K562 (cell line): ENCODE data around the gene ADARB2. TPM values are rescaled to one million over a fixed set of nuclear protein-coding genes. Genes with fewer than 3 reads are reported as not detected.
"Not testable (repeated sequence)": the region's sequence is repeated elsewhere in the genome, so short reads cannot be mapped to it uniquely, and the experiment has no call there.

Experiments
- ATAC-seq: fragments of 200-7000 bp; cut with Tn5 transposase; 3 replicates; pipeline ENCODE4 v1.9.1; 2020; ENCODE audit warnings: moderate library complexity
- BruUV-seq: library from RNA; stranded (reverse); fragments of 400-500 nt; replicated peaks from 2 replicates; lab custom pipeline; 2021; lab: Mats Ljungman, UMichigan
- CTCF ChIA-PET: fragments of 300-600 bp; formaldehyde crosslinking; extraction: SDS; loops from one replicate; lab custom pipeline; 2021; ENCODE audit warnings: low intra/inter-chr PET ratio; lab: Yijun Ruan, JAX
- POLR2A ChIA-PET: fragments of 300-600, 350-650 bp; sonication (Branson Sonifier 250); formaldehyde crosslinking; extraction: SDS; loops from one replicate; lab custom pipeline; 2021; ENCODE audit warnings: antibody characterized with exemption, inconsistent platforms; lab: Yijun Ruan, JAX
- DNase-seq, 4 experiments: peaks; one replicate each; pipeline versions ENCODE4 v3.0.0 to v3.0.0-alpha.2; 2011 to 2018; ENCODE audit warnings: low spot score in 3 of 4, mixed read lengths in 3 of 4; ENCODE audit errors: extremely low read depth in 1 of 4
- FAIRE-seq: peaks from 2 replicates; lab custom pipeline; 2011; peaks lifted over from hg19 to GRCh38; lab: Jason Lieb, UNC
- H2AFZ ChIP-seq: 2 replicates; pipeline ENCODE4 v1.6.0; 2011; ENCODE audit warnings: low read depth, low read length, control low read depth, inconsistent platforms
- H3K27ac ChIP-seq: fragments of 200-600 bp; 3 replicates; pipeline ENCODE4 v1.8.0; 2011; ENCODE audit warnings: low read depth, mild to moderate bottlenecking, control low read depth, inconsistent platforms, low read length, moderate library complexity, mixed read lengths; ENCODE audit errors: extremely low read depth
- H3K27me3 ChIP-seq, 2 experiments: fragments of 300-600 bp in 1 of 2; 2 replicates in 1 of 2; 3 replicates in 1 of 2; pipeline versions ENCODE4 v1.6.0 to v1.8.0; 2011; ENCODE audit warnings: inconsistent platforms in 2 of 2, low read length in 2 of 2, mild to moderate bottlenecking in 1 of 2, mixed read lengths in 1 of 2, moderate library complexity in 1 of 2; ENCODE audit not compliant: control insufficient read depth in 2 of 2, insufficient read depth in 2 of 2
- H3K36me3 ChIP-seq: fragments of 300-600 bp; 3 replicates; pipeline ENCODE4 v1.8.0; 2011; ENCODE audit warnings: mild to moderate bottlenecking, low read length, inconsistent platforms; ENCODE audit not compliant: control insufficient read depth, insufficient read depth
- H3K4me1 ChIP-seq, 2 experiments: fragments of 200-600 bp in 1 of 2; replicated peaks in 1 of 2; 2 replicates in 1 of 2; 3 replicates in 1 of 2; pipeline versions ENCODE4 v1.5.1 to v1.8.0; 2011; ENCODE audit warnings: inconsistent platforms in 2 of 2, low read length in 2 of 2, mild to moderate bottlenecking in 1 of 2, mixed read lengths in 1 of 2, moderate library complexity in 1 of 2; ENCODE audit not compliant: control insufficient read depth in 2 of 2, insufficient read depth in 2 of 2
- H3K4me2 ChIP-seq: 2 replicates; pipeline ENCODE4 v1.6.1; 2011; ENCODE audit warnings: low read length, control low read depth, inconsistent platforms, mixed read lengths; ENCODE audit not compliant: insufficient read depth
- H3K4me3 ChIP-seq: fragments of 200-600 bp; sonication (generic), shearing (Covaris generic); 2 replicates; pipeline ENCODE4 v1.5.1; 2016; ENCODE audit warnings: control low read depth, inconsistent platforms
- H3K79me2 ChIP-seq: fragments of 200-600 bp; 3 replicates; pipeline ENCODE4 v1.8.0; 2011; ENCODE audit warnings: low read length, inconsistent platforms; ENCODE audit not compliant: control insufficient read depth, insufficient read depth
- H3K9ac ChIP-seq, 2 experiments: 2 replicates each; pipeline versions ENCODE4 v1.6.0 to v1.6.1; 2011; ENCODE audit warnings: low read depth in 2 of 2, low read length in 2 of 2, control low read depth in 1 of 2, inconsistent platforms in 1 of 2, mild to moderate bottlenecking in 1 of 2, mixed read lengths in 1 of 2; ENCODE audit not compliant: insufficient read depth in 1 of 2
- H3K9me1 ChIP-seq: one replicate; pipeline ENCODE4 v1.6.0; 2011; ENCODE audit warnings: inconsistent platforms, mild to moderate bottlenecking, low read length, moderate library complexity; ENCODE audit not compliant: control insufficient read depth, insufficient read depth
- H3K9me3 ChIP-seq: replicated peaks from 2 replicates; pipeline ENCODE4 v1.5.1; 2011; ENCODE audit warnings: low read depth, low read length, inconsistent platforms; ENCODE audit not compliant: control insufficient read depth, insufficient read depth
- H4K20me1 ChIP-seq: replicated peaks from 2 replicates; pipeline ENCODE4 v1.6.1; 2011; ENCODE audit warnings: low read length, inconsistent platforms, mixed read lengths; ENCODE audit not compliant: control insufficient read depth, insufficient read depth
- DMBX1 ChIP-seq: fragments of 250-450 bp; sonication (Bioruptor Pico); IDR thresholded peaks from 2 replicates; pipeline ENCODE4 v1.8.0; 2022; ENCODE audit warnings: inconsistent platforms, mild to moderate bottlenecking, moderate library complexity, borderline replicate concordance
- LEF1 ChIP-seq: fragments of 450-650 bp; IDR thresholded peaks from 2 replicates; pipeline ENCODE4 v1.6.1; 2016; ENCODE audit warnings: mild to moderate bottlenecking
- PCBP1 ChIP-seq: fragments of 200-400 bp; formaldehyde crosslinking; IDR thresholded peaks from 2 replicates; pipeline ENCODE4 v1.6.1; 2018; ENCODE audit warnings: mild to moderate bottlenecking, low read depth, low read length; ENCODE audit not compliant: poor library complexity, severe bottlenecking
- RB1 ChIP-seq: fragments of 450-650 bp; IDR thresholded peaks from 2 replicates; pipeline ENCODE4 v1.6.1; 2017; ENCODE audit warnings: low read depth, mild to moderate bottlenecking
- TBP ChIP-seq: optimal IDR thresholded peaks from 2 replicates; pipeline ENCODE3; 2011; ENCODE audit warnings: low read depth, low read length, improper control_type of control experiment
- TCF7L2 ChIP-seq: fragments of 150-350 bp; IDR thresholded peaks from 2 replicates; pipeline ENCODE4 v1.6.1; 2016; ENCODE audit warnings: low read depth, mild to moderate bottlenecking, low read length, moderate library complexity
- ZNF12 ChIP-seq: sonication (generic); formaldehyde crosslinking; IDR thresholded peaks from 2 replicates; pipeline ENCODE4 v1.4.0; 2020; ENCODE audit warnings: mild to moderate bottlenecking, missing genetic modification reagents
- ZNF146 ChIP-seq: IDR thresholded peaks from one replicate; pipeline ENCODE4 v1.6.1; 2018; ENCODE audit warnings: missing compliant biosample characterization; ENCODE audit not compliant: unreplicated experiment
- WGBS: fragments of 100-300 bp; shearing (Covaris generic); methylation state at CpG from one replicate; pipeline ENCODE4 v1.1.6; 2016; ENCODE audit warnings: low coverage, mixed read lengths; ENCODE audit not compliant: insufficient coverage; ENCODE audit errors: missing lambda C conversion rate; 5-methylcytosine and 5-hydroxymethylcytosine counted together
- in situ Hi-C: fragments of 300-500 bp; cut with MboI; formaldehyde crosslinking; loops from 4 replicates; pipeline ENCODE4 v1.15.0; 2018; ENCODE audit warnings: inconsistent platforms, mixed read lengths
- intact Hi-C: fragments of 100-400 bp; cut with micrococcal nuclease; formaldehyde crosslinking; loops from 2 replicates; pipeline ENCODE4 v1.14.2; 2022
- polyA plus RNA-seq, 8 experiments: library from polyadenylated mRNA; depleted of rRNA in 4 of 8; stranded (reverse) in 5 of 8; unstranded in 3 of 8; fragments of >200 nt; fragmentation: Nextera tagmentation in 2 of 8; fragmentation: Illumina TruSeq in 1 of 8; extraction: Ambion mirVana in 2 of 8; extraction: Trizol in 1 of 8; gene quantifications; 2 replicates each; pipeline versions ENCODE4 v1.2.1 to v1.2.3, GENCODE V29; 2011 to 2014; ENCODE audit warnings: inconsistent platforms in 1 of 8, missing spikeins in 1 of 8
- total RNA-seq, 7 experiments: library from RNA; depleted of rRNA in 6 of 7; stranded (reverse); fragments of >200 nt in 6 of 7; fragmentation: Illumina TruSeq in 2 of 7; extraction: Trizol in 2 of 7; gene quantifications; 2 replicates each; pipeline versions ENCODE4 v1.2.1 to v1.2.3, GENCODE V29; 2011 to 2021; ENCODE audit warnings: low replicate concordance in 1 of 7
- TF ChIP-seq, protein P1 (sequence below): fragments of 250-450 bp; sonication (Bioruptor Pico); IDR thresholded peaks from 2 replicates; pipeline ENCODE4 v1.8.0; 2021; ENCODE audit warnings: moderate library complexity, mild to moderate bottlenecking, inconsistent platforms
- TF ChIP-seq, protein P2 (sequence below): sonication (generic); formaldehyde crosslinking; IDR thresholded peaks from 2 replicates; pipeline ENCODE4 v1.8.1; 2023; ENCODE audit warnings: mild to moderate bottlenecking, missing genetic modification reagents

The ADARB2 gene
- total and polyA plus RNA-seq, 9 of the 15 experiments (the other 6 are each of a cell fraction or from before 2014, with no cell fraction given) = not detected

DNA sequence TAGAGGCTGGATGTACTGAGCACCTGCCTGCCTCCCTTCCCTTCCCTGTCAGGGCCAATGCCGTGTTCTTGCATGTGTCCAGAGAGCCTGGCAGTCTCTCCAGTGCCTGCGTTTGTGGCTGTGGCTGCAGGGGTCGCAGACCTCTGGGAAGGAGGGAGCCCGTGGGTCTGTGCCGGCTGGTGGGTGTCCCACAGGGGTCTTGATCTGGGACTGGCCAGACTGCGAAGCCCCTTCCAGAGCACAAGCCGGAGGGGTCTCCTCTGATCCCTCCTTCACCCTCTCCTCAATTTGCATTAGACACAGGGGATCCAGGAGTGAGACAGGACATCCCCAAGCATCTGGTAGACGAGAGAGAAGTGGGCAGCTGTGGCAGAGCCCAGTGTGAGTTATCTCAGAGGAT is 199.2 kb downstream of the ADARB2 start (continued):
- no peak for TF ChIP-seq TBP
- TF ChIP-seq PCBP1 = no peak

DNA sequence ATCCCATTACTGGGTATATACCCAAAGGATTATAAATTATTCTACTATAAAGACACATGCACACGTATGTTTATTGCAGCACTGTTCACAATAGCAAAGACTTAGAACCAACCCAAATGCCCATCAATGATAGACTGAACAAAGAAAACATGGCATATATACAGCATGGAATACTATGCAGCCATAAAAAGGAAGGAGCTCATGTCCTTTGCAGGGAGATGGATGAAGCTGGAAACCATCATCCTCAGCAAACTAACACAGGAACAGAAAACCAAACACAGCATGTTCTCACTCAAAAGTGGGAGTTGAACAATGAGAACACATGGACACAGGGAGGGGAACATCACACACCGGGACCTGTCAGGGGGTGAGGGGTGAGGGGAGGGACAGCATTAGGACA is 199.9 kb downstream of the ADARB2 start:
- H2AFZ ChIP-seq, H3K4me3 ChIP-seq, H3K4me2 ChIP-seq, H3K4me1 ChIP-seq, ATAC-seq, H3K9ac ChIP-seq, H3K9me3 ChIP-seq, CTCF ChIA-PET, in situ Hi-C loops, H3K27ac ChIP-seq, BruUV-seq, H4K20me1 ChIP-seq, POLR2A ChIA-PET, DNase-seq, H3K9me1 ChIP-seq, intact Hi-C loops, H3K36me3 ChIP-seq, FAIRE-seq, H3K79me2 ChIP-seq: not testable (repeated sequence)
- 9% methylated on average over 1 of the region's 2 CpGs for WGBS
- TF ChIP-seq ZNF146 (CRISPR knock-in tag) = peak; percentile 52
- peaks cover 19 to 46% of the 10 kb centered on the region in 2 experiments; a peak in 4 of 5 replicates for H3K27me3 ChIP-seq

DNA sequence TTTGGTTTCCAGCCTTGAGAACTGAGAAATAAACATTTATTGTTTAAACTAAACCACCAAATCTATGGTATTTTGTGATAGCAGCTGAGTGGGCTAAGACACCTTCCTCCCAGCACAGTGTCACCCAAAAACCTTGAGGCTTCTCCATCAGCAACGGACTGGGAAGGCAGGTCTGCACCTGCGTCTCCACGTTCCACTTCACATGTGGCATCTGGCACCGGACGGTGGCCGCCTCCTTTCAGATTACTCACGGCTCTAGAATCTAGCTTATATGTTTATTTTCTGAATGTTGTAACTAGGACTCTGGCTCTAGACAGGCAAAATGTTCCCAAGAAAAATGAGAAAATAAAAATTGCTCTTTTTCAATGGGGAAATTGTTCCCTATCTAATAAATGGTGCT is 201.0 kb downstream of the ADARB2 start:
- TF ChIP-seq DMBX1 (no peak), RB1 (no peak), ZNF12 (CRISPR knock-in tag) (no peak), TCF7L2 (no peak), LEF1 (no peak)
- TF ChIP-seq, protein P1, sequence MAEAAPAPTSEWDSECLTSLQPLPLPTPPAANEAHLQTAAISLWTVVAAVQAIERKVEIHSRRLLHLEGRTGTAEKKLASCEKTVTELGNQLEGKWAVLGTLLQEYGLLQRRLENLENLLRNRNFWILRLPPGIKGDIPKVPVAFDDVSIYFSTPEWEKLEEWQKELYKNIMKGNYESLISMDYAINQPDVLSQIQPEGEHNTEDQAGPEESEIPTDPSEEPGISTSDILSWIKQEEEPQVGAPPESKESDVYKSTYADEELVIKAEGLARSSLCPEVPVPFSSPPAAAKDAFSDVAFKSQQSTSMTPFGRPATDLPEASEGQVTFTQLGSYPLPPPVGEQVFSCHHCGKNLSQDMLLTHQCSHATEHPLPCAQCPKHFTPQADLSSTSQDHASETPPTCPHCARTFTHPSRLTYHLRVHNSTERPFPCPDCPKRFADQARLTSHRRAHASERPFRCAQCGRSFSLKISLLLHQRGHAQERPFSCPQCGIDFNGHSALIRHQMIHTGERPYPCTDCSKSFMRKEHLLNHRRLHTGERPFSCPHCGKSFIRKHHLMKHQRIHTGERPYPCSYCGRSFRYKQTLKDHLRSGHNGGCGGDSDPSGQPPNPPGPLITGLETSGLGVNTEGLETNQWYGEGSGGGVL (CRISPR knock-in tag) = no peak
- TF ChIP-seq, protein P2, sequence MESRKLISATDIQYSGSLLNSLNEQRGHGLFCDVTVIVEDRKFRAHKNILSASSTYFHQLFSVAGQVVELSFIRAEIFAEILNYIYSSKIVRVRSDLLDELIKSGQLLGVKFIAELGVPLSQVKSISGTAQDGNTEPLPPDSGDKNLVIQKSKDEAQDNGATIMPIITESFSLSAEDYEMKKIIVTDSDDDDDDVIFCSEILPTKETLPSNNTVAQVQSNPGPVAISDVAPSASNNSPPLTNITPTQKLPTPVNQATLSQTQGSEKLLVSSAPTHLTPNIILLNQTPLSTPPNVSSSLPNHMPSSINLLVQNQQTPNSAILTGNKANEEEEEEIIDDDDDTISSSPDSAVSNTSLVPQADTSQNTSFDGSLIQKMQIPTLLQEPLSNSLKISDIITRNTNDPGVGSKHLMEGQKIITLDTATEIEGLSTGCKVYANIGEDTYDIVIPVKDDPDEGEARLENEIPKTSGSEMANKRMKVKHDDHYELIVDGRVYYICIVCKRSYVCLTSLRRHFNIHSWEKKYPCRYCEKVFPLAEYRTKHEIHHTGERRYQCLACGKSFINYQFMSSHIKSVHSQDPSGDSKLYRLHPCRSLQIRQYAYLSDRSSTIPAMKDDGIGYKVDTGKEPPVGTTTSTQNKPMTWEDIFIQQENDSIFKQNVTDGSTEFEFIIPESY (CRISPR knock-in tag) = no peak
- intact Hi-C loops (no loop called here), in situ Hi-C loops (no loop called here)
- no peaks in the 10 kb centered on the region for H3K36me3 ChIP-seq
- H3K79me2 ChIP-seq = no peaks in the 10 kb centered on the region
- H3K4me3 ChIP-seq = no peak overlapping the region
- BruUV-seq = no TSS peak
- H3K9ac ChIP-seq = no peak overlapping the region
- no peak overlapping the region for H3K4me2 ChIP-seq
- H3K27me3 ChIP-seq = peaks cover 19 to 57% of the 10 kb centered on the region in 2 experiments; a peak in 4 of 5 replicates
- no peak for DNase-seq
- no peak overlapping the region for H3K27ac ChIP-seq
- 0% methylated on average over 7 of the region's 7 CpGs for WGBS
- H3K4me1 ChIP-seq = no peaks in the 10 kb centered on the region
- FAIRE-seq = no peak
- ChIA-PET POLR2A (no interaction called here), CTCF (no interaction called here)
- H2AFZ ChIP-seq = no peak overlapping the region
- H4K20me1 ChIP-seq = 0 out of 2 replicates have a peak, but pooled peaks cover 5% of the 10 kb centered on the region
- H3K9me1 ChIP-seq = no peaks in the 10 kb centered on the region
- no peak for ATAC-seq
- H3K9me3 ChIP-seq = no peaks in the 10 kb centered on the region
